ENCODE results near the gene MVP.

- TF ChIP-seq CTCF (IDR thresholded peaks at IDR 0.05) (no peak), POLR2A (IDR thresholded peaks at IDR 0.05) (no peak)
Observed at GRCh38 chr16:29835926-29836325, 15.7 kb downstream of the MVP start.
